ENCODE data around the gene CDH4.

- no peak for TF ChIP-seq NRF1 (IDR thresholded peaks at IDR 0.05; ENCODE audit: low read depth, low read length)
- TF ChIP-seq RBBP5 (IDR thresholded peaks at IDR 0.05; ENCODE audit: borderline replicate concordance, low read depth, low read length): no peak
- no peak for TF ChIP-seq ATF3 (IDR thresholded peaks at IDR 0.05; ENCODE audit: insufficient read depth, low read depth, low read length)
- no peak for TF ChIP-seq TEAD4 (IDR thresholded peaks at IDR 0.05; ENCODE audit: low read depth, low read length)
- TF ChIP-seq, protein P1, sequence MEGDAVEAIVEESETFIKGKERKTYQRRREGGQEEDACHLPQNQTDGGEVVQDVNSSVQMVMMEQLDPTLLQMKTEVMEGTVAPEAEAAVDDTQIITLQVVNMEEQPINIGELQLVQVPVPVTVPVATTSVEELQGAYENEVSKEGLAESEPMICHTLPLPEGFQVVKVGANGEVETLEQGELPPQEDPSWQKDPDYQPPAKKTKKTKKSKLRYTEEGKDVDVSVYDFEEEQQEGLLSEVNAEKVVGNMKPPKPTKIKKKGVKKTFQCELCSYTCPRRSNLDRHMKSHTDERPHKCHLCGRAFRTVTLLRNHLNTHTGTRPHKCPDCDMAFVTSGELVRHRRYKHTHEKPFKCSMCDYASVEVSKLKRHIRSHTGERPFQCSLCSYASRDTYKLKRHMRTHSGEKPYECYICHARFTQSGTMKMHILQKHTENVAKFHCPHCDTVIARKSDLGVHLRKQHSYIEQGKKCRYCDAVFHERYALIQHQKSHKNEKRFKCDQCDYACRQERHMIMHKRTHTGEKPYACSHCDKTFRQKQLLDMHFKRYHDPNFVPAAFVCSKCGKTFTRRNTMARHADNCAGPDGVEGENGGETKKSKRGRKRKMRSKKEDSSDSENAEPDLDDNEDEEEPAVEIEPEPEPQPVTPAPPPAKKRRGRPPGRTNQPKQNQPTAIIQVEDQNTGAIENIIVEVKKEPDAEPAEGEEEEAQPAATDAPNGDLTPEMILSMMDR (IDR thresholded peaks at IDR 0.05; ENCODE audit: control extremely low read depth in 1 of 3, insufficient read depth in 1 of 3, low read depth in 1 of 3, low read length in 3 of 3): no peak
- no peak for TF ChIP-seq POLR2A (IDR thresholded peaks at IDR 0.05; ENCODE audit: control extremely low read depth in 1 of 2, low read depth in 2 of 2, low read length in 2 of 2)
Observed at GRCh38 chr20:61866165-61866564, 614.1 kb downstream of the CDH4 start.

Measured in H1 (cell line).